Left kidney (tissue), 2 donors: Measurements from ENCODE around the gene GABPB2. TPM values are rescaled to one million over a fixed set of nuclear protein-coding genes. Genes with fewer than 3 reads are reported as not detected.
"Not testable (repeated sequence)": the region's sequence is repeated elsewhere in the genome, so short reads cannot be mapped to it uniquely, and the experiment has no call there.

Experiments used
- DNase-seq: peaks from one replicate; pipeline ENCODE4 v3.0.0-alpha.2; 2013
- polyA plus RNA-seq: library from polyadenylated mRNA; unstranded; fragments of 120-200 nt; gene quantifications from one replicate; pipeline ENCODE4 v1.2.1, GENCODE V29; 2013; ENCODE audit not compliant: insufficient read length

The GABPB2 gene
- polyA plus RNA-seq, 1 donor: 16.2 TPM

DNA sequence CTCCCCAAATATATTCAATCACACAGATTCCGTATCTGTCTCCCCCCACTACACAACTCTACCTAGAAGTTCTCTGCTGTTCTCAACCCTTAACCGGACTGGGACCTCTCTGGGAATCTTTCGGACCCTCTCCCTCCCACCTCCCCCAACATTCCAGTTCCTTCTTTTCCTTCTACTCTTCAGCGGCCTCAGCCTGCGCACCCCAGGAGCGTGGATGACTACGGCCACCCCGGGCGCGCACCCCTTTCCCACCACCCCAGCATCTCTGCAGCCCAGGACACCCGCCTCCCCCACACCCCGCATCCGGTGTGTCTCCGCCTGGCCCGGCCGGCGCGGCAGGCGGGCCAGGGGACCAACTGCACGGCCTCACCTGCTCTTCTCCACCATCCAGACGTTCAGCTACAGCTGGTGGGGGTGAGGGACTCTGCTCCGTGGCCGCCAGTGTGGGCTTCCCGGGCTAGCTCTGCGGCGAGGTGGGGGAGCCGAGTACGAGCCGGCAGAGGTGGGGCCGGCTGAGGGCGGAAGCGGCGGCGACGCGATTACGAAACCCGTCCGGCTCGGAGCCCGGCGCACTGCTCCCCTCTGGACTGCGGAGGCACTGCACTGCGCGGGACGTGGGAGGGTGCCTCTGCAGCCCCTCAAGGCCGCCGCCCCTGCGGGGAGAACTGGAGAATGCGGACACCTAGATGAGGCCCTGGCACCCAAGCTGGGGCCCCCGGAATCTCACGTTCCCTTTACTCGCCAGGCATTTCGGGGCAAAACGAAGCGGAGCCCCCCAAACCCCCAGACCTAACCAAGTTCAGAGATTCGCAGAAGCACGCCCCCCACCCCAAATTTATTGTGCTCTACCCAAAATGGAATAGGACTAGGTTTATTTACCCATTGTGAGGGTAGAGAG, 11.2 kb upstream of the GABPB2 start, which contains the start of gene CDC42SE1:
Gene CDC42SE1 (minus strand): TSS at position 514 of the 898 bp plus-strand sequence. CDS start 3,892 bp downstream, outside the sequence.
- DNase-seq: peak; percentile 85

DNA sequence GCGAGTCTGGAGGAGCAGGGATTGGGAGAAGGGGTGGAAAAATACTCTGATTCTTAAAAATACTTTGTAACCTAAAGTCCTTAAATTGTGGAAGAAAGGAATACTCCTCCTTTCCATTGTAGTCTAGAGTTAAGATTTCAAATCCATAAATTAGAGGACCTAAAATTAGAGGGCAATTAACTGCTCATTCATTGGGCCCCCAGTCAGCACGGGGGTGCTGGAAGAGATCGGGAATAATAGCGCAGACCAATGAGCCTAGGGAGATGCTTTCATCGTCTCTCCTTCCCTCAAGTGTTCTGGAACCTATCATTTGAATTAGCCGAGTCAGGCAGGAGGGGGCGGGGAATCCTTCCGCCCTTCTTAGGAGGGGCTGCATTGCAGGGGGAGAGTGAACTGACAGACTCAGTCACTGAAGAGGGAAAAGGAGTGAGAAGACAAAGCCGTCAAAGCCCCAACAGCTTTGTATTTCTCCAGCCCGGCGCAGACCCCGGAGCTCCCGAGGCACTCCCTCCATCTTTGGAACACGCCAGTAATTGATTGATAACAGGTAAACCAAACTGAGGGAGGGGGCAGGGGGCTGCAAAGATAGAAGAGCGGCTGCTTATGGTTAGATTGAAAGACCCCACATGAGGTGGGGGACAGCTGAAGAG, 10.4 kb upstream of the GABPB2 start, which contains the start of gene MLLT11:
Gene MLLT11 (plus strand): TSS at position 391 of the 650 bp plus-strand sequence. CDS start 6,828 bp downstream, outside the sequence.
- peak; percentile 89 for DNase-seq

DNA sequence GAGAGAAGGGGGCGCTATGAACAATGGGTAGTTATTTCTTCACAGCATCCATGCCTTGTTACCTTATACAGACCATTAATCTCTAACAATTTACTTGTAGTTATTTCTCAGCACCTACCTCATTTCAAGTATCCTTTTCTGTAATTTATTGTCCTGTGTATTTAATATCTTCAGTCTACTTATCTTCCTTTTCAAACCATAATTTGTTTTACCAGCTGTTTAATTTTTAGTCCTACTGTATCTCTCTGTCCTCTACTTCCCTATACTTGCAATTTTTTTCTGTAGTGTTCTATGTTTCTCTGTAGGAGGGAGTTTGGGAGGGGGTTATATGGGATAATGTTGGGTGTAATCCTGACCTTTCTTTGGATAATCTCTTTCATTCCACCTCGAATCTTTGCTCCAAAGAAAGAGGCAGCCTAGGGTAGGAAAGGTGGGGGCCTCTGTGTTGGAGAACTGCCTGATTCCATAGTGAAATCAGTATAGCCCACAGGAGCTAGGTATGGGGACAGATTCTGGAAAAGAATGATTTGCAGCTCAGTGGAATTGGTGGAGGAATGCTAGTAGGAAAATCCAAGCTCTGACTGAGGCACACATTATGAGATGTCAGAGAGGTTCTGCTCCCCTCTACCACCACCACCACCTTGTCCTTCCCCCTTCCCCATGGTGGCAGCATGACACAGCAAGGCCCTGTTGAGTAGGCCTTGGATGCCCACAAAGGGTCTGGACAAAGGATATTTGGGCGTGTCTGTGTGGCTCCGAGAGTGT, 9.7 kb upstream of the GABPB2 start:
- DNase-seq: no peak

DNA sequence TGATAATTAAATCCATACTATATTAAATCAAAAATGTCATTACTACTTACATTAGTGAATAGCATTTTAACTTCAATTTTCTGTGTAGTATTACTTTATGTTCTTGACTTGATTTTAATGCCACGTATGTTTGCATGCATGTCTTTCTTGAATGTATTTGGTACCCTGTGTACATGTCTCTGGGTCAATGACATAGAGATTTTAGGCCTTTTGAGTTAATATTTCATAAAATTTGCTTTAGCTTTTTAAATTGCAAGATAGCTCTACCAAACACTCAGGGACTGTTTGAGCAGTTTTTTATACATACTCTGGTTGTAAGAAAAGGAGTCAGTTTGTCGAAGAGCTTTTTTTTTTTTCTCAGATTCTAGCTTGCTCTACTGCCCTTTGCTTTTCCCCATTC, 8.9 kb upstream of the GABPB2 start:
- DNase-seq: no peak

DNA sequence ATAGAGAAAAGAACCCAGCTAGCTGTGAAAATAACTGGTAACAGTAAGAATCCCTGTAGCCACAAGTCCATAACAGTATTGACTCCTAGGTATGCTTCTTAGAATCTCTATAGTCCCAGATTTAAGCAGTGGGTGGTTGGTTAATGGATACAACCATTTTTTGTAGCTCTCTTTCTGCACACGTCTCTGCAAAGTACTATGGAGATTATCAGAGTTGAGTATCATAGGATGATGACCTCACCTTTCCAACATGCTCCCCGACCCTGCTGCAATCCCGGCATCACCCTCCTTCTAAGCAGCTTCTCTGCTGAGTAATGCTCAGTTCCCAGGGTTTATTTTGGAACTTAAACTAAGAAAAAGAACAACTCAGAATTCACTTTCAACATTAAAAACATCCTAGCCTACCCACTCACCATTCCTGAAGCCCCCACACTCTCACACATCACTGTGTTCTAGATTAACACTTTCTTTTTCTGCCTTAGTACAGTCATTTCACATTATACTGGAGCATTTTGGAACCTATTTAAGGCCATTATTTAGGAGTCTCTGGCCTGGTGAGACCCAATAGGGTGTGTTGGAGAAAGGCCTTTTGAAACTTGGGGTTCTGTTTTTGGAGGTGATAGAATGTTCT, 7.7 kb upstream of the GABPB2 start:
- DNase-seq: no peak

DNA sequence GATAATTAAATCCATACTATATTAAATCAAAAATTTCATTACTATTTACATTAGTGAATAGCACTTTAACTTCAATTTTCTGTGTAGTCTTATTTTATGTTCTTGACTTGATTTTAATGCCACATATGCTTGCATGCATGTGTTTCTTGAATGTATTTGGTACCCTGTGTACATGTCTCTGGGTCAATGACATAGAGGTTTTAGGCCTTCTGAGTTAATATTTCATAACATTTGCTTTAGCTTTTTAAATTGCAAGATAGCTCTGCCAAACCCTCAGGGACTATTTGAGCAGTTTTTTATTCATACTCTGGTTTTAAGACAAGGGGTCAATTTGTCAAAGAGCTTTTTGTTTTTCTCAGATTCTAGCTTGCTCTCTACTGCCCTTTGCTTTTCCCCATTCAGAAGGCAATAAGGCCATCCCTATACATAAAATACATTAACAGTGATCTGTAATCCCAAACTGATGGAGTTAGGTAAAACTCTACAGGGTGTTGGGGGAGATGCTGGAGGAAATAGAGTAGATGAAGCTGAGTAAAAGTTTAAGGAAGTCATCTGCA, 5.4 kb upstream of the GABPB2 start:
- no peak for DNase-seq

DNA sequence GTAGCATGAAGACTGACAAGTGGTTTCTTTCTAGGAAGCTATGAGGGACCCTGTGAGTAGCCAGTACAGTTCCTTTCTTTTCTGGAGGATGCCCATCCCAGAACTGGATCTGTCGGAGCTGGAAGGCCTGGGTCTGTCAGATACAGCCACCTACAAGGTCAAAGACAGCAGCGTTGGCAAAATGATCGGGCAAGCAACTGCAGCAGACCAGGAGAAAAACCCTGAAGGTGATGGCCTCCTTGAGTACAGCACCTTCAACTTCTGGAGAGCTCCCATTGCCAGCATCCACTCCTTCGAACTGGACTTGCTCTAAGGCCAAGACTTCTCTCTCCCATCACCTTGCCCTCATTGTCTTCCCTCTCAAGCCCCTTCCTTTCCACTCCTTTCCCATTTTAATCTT, 3.4 kb upstream of the GABPB2 start:
- DNase-seq: no peak

DNA sequence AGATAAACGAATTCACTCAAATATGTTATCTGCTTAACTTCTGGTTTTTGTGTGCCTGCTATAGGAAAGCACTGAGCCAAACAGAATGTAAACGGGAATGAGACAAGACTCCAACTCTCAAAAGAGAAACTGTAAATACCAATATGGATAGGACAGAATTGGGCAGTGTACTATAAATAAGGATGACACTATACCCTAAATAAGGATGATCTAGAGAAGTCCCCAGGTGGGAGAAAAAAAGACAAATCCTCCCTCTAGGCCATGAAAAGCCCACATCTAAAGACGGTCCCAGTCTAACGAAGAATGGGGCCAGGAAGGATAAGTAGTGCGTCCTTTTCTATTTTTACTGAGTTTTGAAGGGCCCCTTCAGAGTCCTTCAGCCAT, 1.5 kb upstream of the GABPB2 start:
- DNase-seq: no peak

DNA sequence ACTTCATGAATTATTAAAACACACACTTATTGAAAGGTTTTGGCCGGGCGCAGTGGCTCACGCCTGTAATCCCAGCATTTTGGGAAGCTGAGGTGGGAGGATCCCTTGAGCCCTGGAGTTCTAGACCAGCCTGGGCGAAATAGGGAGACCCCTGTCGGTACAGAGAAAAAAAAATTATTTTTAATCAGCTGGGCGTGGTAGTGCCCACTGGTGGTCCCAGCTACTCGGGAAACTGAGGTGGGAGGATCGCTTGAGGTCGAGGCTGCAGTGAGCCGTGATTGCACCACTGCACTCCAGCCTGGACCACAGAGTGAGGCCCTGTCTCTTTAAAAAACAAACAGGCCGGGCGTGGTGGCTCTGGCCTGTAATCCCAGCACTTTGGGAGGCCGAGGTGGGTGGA, 1.7 kb downstream of the GABPB2 start:
- DNase-seq: no peak

DNA sequence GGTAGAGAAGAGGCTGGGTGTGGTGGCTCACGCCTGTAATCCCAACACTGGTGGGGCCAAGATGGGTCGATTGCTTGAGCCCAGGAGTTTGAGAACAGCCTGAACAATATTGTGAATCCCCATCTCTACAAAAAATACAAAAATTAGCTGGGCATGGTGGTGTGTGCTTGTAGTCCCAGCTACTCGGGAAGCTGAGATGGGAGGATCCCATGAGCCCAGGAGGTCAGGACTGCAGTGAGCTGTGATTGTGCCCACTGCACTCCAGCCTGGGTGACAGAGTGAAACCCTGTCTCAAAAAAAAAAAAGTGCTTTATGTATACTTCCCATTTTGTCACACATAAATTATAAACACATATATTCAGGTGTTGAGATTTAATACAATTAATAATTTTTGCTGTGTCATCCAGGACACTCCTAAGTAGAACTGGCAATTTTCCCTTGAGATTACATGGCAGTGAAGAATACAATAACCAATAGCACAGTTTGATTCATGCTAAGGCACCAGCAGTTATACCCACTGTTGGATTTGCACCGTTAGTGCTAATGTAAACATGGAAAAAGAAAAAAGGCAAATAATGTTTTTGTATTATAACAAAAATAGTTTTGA, 15.5 kb downstream of the GABPB2 start:
- no peak for DNase-seq

DNA sequence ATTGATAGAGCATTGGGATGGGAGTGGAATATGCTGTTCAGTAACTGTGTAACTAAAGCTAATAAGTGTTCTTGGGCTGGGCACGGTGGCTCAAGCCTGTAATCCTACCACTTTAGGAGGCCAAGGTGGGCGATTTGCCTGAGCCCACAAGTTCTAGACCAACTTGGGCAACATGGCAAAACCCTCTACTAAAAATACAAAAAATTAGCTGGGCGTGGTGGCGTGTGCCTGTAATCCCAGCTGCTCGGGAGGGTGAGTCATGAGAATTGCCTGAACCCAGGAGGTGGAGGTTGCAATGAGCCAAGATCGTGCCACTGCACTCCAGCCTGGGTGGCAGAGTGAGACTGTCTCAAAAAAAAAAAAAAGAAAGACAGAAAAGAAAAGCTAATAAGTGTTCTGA, 26.9 kb downstream of the GABPB2 start:
- DNase-seq: not testable (repeated sequence)

DNA sequence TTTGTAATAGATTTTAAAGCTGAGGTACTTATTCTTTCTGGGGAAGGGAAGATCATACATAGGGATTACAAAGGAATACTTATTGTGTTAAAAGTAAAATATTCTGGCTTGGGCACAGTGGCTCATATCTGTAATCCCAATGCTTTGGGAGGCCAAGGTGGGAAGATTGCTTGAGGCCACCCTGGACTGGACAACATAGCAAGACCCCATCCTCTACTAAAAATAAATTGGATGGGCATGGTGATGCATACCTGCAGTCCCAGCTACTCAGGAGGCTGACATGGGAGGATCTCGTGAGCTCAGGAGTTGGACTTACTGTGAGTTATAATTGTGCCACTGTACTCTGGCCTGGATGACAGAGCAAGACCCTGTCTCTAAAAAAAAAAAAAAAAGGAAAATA, 27.6 kb downstream of the GABPB2 start:
- no peak for DNase-seq

DNA sequence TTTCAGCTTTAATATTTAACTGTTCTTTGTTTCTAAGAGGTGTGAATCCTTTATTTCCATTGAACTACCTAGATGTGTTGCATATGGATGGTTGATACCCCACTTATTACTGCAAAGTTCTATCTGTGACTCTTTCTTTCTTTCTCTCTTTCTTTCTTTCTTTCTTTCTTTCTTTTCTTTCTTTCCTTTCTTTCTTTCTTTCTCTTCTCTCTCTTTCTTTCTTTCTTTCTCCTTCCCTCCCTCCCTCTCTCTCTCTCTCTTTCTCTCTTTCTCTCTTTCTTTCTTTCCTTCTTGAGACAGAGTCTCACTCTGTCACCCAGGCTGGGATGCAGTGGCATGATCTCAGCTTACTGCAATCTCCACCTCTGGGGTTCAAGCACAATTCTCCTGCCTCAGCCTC, 34.1 kb downstream of the GABPB2 start:
- DNase-seq: no peak

DNA sequence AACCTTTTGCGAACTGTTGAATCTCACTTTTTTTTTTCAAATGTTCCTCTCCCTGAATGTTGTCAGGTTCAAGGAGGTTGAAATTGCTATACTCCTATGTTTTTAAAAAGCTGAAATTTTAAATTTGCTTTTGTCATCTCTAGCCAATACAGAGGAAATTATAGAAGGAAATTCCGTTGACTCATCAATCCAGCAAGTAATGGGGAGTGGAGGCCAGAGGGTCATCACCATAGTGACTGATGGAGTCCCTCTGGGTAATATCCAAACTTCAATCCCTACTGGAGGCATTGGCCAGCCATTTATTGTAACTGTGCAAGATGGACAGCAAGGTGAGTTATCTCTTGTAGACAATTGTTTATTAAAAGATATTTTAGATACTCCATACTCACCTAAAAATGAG, 36.3 kb downstream of the GABPB2 start:
- no peak for DNase-seq

DNA sequence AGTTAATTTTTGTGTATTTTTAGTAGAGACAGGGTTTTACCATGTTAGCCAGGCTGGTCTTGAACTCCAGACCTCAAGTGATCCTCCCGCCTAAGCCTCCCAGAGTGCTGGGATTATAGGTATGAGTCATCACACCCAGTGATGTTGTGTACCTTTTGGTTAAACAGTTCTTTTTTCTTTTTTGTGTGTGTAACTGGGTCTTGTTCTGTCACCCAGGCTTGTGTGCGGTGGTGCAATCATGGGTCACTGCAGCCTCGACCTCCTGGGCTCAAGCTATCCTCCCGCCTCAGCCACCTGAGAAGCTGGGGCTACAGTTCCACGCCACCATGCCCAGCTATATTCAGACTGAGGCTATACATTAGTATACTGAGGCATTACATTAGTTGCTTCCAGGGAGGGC, 37.8 kb downstream of the GABPB2 start:
- no peak for DNase-seq

DNA sequence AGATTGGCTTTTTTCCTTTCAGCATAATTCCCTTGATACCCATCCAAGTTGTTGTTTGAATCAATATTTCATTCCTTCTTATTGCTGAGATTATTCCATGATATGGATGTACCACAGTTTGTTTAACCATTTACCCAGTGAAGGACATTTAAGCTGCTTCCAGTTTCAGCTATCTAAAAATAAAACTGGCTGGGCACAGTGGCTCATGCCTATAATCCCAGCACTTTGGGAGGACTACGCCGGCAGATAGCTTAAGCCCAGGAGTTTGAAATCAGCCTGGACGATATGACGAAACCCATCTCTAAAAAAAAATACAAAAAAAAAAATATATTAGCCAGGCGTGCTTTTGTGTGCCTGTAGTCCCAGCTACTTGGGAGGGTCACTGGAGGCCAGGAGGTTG, 43.3 kb downstream of the GABPB2 start:
- DNase-seq: no peak

DNA sequence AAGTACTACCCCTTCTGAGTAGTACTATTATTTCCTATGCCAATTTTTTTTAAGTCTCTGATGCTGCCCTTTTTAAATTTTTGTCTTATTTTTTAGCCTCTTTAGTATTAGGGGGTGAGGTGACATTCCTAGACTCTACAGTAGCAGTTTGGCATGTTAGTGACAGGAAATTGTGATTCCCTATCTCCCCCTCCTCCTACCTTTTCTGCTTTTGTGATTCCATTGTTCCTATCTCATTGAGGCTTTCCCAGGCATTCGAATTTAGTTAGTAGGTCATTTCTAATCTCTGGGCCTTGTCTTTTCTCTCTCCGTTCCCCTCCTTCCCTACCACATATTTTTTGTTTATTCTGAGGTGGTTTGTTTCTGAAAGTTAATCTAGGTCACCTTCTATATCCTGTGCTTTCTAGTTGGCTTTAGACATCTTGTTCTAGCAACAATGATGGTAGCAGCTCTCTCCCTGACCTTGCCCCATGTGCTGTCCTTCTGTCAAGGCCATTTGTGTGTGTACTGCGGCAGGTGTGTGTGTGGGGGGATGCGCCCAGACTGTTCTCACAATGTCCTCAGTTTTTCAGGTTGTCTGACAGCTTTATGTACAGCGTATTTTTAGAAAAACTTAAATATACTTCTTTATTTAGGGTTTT, 54.3 kb downstream of the GABPB2 start:
- DNase-seq: no peak

DNA sequence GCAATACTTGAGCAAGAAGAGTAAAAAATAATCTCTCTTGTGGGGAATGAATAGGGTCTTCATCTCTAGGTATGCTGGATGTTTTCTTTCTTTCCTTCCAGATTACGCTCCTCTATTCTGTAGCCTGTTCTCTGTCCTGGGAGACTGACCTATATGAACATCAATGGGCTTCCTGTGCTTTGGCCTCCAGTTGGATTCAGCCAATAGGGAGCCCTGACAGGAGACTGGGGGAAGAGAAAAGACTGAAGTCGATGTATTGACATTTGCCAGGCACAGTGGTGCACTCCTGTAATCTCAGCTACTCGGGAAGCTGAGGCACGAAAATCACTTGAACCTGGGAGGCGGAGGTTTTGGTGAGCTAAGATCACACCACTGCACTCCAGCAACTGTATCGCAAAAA, 58.2 kb downstream of the GABPB2 start:
- DNase-seq: no peak

DNA sequence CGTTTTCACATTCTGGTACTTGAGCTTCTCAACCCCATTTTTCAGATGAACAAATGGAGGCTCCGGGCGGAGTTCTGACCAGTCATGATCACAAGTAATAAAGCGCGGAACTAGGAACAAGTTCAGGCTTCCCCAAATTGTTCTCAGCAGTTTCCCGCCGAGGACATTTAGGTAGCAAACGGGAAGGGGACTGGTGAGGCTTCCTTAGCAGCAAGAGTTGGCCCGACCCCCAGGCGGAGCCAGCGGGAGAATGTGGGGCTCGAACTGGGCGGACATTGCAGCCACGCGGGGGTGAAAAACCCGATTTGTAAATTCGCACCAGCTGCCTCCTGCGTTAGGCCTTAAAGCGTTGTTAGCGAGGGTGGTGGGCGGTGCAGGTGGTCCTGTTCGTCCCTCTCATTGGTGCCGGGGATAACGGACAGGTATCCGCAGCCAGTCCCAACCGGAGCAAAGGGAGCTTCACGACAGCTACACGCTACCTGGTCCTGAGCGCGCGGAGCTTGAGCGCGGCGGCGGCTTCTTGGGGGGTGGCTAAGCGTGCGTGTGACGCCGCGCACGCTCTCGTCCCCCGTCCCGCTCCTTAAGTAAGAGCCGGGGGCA, 60.5 kb downstream of the GABPB2 start:
- DNase-seq: peak; percentile 90

DNA sequence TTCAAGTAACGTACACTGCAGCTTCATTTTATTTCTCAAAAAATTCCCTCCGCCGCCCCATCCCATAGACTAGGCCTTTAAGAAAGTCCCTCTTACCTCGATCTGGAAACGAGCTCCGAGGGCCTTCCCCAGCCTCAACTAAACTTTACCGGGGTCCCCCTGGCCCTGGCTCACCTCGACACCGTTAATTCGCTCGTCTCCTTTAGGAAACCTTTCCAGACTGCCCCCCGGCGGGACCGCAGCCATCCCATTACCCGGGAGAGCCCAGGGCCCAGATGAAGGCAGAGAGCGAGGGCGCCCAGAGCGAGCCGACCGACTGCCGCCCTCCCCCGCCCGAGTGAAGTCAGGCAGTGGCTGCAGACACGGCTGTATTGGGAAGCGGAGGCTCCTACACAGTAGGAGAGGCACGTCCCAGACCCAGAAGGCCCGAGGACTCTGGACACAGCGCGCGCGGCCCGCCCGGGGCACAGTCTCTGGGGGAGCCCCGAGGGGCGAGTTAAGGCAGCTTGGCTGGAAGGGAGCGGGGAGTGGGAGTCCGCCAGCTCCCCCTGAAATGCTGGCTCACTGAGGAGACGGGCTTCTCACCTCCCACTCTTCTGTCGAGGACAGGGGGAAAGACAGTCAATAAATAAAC, 61.3 kb downstream of the GABPB2 start:
- DNase-seq: peak; percentile 41
